ENCODE measurements around the gene TNNT3. TPM values are rescaled to one million over a fixed set of nuclear protein-coding genes. Genes with fewer than 3 reads are reported as not detected.

Gene TNNT3
- total RNA-seq, 1 donor: not detected

DNA sequence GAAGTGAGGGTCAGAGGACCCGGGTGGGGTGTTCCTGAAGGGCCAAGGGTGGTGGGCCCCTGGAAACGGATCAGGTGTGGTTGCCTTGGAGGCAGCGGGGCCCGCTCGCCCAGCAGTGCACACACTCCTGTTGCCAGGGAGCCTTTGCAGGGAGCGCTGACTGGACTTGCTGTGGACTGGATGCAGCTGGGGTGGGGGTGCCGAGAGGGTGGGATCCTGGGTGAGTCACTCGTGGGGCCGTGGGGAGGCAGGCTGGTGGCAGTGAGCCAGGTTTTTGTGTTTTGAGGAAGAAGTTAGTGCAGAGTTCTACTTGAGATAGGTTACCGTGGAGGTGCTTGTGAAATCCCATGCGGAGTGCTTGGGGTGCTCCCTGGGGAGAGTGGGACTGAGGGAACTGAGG is 28.9 kb downstream of the TNNT3 start:
- DNase-seq (ENCODE audit: insufficient read length, low spot score, missing footprints): no peak
- H2AFZ ChIP-seq (ENCODE audit: low read length): no peak overlapping the region
- TF ChIP-seq, protein P1, sequence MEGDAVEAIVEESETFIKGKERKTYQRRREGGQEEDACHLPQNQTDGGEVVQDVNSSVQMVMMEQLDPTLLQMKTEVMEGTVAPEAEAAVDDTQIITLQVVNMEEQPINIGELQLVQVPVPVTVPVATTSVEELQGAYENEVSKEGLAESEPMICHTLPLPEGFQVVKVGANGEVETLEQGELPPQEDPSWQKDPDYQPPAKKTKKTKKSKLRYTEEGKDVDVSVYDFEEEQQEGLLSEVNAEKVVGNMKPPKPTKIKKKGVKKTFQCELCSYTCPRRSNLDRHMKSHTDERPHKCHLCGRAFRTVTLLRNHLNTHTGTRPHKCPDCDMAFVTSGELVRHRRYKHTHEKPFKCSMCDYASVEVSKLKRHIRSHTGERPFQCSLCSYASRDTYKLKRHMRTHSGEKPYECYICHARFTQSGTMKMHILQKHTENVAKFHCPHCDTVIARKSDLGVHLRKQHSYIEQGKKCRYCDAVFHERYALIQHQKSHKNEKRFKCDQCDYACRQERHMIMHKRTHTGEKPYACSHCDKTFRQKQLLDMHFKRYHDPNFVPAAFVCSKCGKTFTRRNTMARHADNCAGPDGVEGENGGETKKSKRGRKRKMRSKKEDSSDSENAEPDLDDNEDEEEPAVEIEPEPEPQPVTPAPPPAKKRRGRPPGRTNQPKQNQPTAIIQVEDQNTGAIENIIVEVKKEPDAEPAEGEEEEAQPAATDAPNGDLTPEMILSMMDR (IDR thresholded peaks at IDR 0.05; ENCODE audit: extremely low read depth, low read depth, low read length): no peak
- no peaks in the 10 kb centered on the region for H3K27me3 ChIP-seq (ENCODE audit: insufficient read depth, low read length)
- no peak overlapping the region for H3K27ac ChIP-seq (ENCODE audit: low read depth, low read length)
- H3K9me3 ChIP-seq (ENCODE audit: low read depth, low read length): no peaks in the 10 kb centered on the region
- peaks cover 10% of the 10 kb centered on the region for H3K4me1 ChIP-seq (ENCODE audit: insufficient read depth, low read length)
- no peaks in the 10 kb centered on the region for H3K36me3 ChIP-seq (ENCODE audit: insufficient read depth, low read length)
- H3K4me3 ChIP-seq (ENCODE audit: insufficient read depth, low read length): no peak overlapping the region
- no peaks in the 10 kb centered on the region for H3K79me2 ChIP-seq (ENCODE audit: insufficient read depth, low read length)
- H4K20me1 ChIP-seq (ENCODE audit: insufficient read depth, low read length): no peaks in the 10 kb centered on the region
- H3K4me2 ChIP-seq (ENCODE audit: insufficient read depth, low read length): no peak overlapping the region

GRCh38 chr11:1949302-1949701 is 29.8 kb downstream of the TNNT3 start:
- no peak overlapping the region for H3K4me2 ChIP-seq (ENCODE audit: insufficient read depth, low read length)
- peaks cover 1% of the 10 kb centered on the region for H3K4me1 ChIP-seq (ENCODE audit: insufficient read depth, low read length)
- TF ChIP-seq, protein P1 (IDR thresholded peaks at IDR 0.05; ENCODE audit: extremely low read depth, low read depth, low read length): no peak

DNA sequence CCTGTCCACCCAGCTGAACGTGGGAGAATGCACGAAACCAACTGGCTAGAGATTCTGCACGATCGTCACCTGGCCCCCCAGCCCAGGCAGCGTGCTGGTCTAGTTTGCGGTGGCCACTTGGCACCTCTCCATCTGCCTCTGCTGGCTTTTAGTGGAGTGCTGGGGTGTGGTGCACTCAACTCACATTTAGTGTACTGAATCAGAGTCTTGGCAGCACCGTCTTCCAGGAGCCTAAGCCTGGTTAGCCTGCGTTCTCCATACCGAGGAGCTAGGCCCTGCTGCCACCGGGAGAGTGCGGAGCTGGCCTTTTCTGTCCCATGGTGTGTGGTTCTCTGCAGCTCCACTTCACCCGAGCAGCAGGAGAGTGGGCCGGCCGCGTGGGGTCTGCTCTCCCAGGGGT is 30.4 kb downstream of the TNNT3 start:
- H4K20me1 ChIP-seq (ENCODE audit: insufficient read depth, low read length): no peaks in the 10 kb centered on the region
- H3K36me3 ChIP-seq (ENCODE audit: insufficient read depth, low read length): no peaks in the 10 kb centered on the region
- H2AFZ ChIP-seq (ENCODE audit: low read length): no peak overlapping the region
- no peaks in the 10 kb centered on the region for H3K9me3 ChIP-seq (ENCODE audit: low read depth, low read length)
- no peaks in the 10 kb centered on the region for H3K27me3 ChIP-seq (ENCODE audit: insufficient read depth, low read length)
- no peak overlapping the region for H3K4me3 ChIP-seq (ENCODE audit: insufficient read depth, low read length)
- H3K79me2 ChIP-seq (ENCODE audit: insufficient read depth, low read length): no peaks in the 10 kb centered on the region
- TF ChIP-seq, protein P1 (IDR thresholded peaks at IDR 0.05; ENCODE audit: extremely low read depth, low read depth, low read length): no peak
- DNase-seq (ENCODE audit: insufficient read length, low spot score, missing footprints): no peak
- H3K4me2 ChIP-seq (ENCODE audit: insufficient read depth, low read length): no peak overlapping the region
- no peak overlapping the region for H3K27ac ChIP-seq (ENCODE audit: low read depth, low read length)
- H3K4me1 ChIP-seq (ENCODE audit: insufficient read depth, low read length): no peaks in the 10 kb centered on the region

More at GRCh38 chr11:1949302-1949701, 29.8 kb downstream of the TNNT3 start:
- Histone ChIP-seq H3K4me3 (ENCODE audit: insufficient read depth, low read length) (no peak overlapping the region), H3K27me3 (ENCODE audit: insufficient read depth, low read length) (no peaks in the 10 kb centered on the region), H4K20me1 (ENCODE audit: insufficient read depth, low read length) (no peaks in the 10 kb centered on the region), H3K27ac (ENCODE audit: low read depth, low read length) (no peak overlapping the region), H3K9me3 (ENCODE audit: low read depth, low read length) (no peaks in the 10 kb centered on the region), H3K36me3 (ENCODE audit: insufficient read depth, low read length) (no peaks in the 10 kb centered on the region), H3K79me2 (ENCODE audit: insufficient read depth, low read length) (no peaks in the 10 kb centered on the region), H2AFZ (ENCODE audit: low read length) (no peak overlapping the region)
- DNase-seq (ENCODE audit: insufficient read length, low spot score, missing footprints): no peak

- no peak overlapping the region for H3K4me2 ChIP-seq (ENCODE audit: insufficient read depth, low read length)
- H3K27me3 ChIP-seq (ENCODE audit: insufficient read depth, low read length): no peaks in the 10 kb centered on the region
- no peak overlapping the region for H3K27ac ChIP-seq (ENCODE audit: low read depth, low read length)
- no peak overlapping the region for H2AFZ ChIP-seq (ENCODE audit: low read length)
- no peaks in the 10 kb centered on the region for H3K9me3 ChIP-seq (ENCODE audit: low read depth, low read length)
- no peak overlapping the region for H3K4me3 ChIP-seq (ENCODE audit: insufficient read depth, low read length)
- DNase-seq (ENCODE audit: insufficient read length, low spot score, missing footprints): no peak
- TF ChIP-seq, protein P1 (IDR thresholded peaks at IDR 0.05; ENCODE audit: extremely low read depth, low read depth, low read length): no peak
- H3K36me3 ChIP-seq (ENCODE audit: insufficient read depth, low read length): no peaks in the 10 kb centered on the region
- H3K4me1 ChIP-seq (ENCODE audit: insufficient read depth, low read length): no peaks in the 10 kb centered on the region
- H3K79me2 ChIP-seq (ENCODE audit: insufficient read depth, low read length): no peaks in the 10 kb centered on the region
- no peaks in the 10 kb centered on the region for H4K20me1 ChIP-seq (ENCODE audit: insufficient read depth, low read length)
These were observed 33.4 kb downstream of the TNNT3 start for GRCh38 chr11:1952806-1953482.
